Fibroblast of lung (primary cell): ENCODE results near the gene CLASP1. TPM values are rescaled to one million over a fixed set of nuclear protein-coding genes. Genes with fewer than 3 reads are reported as not detected.
"Not testable (repeated sequence)": the region's sequence is repeated elsewhere in the genome, so short reads cannot be mapped to it uniquely, and the experiment has no call there.

Experiments used
- DNase-seq, 2 donors: peaks; one replicate each; pipeline versions ENCODE4 v3.0.0 to v3.0.0-alpha.2; 2010; ENCODE audit warnings: low read depth in 2 of 2
- H2AFZ ChIP-seq: 2 replicates; pipeline ENCODE4 v1.5.1; 2012; ENCODE audit warnings: low read length, control low read depth, inconsistent platforms
- H3K27ac ChIP-seq: 2 replicates; pipeline ENCODE4 v1.5.1; 2011; ENCODE audit warnings: low read length, control low read depth; ENCODE audit not compliant: insufficient read depth
- H3K27me3 ChIP-seq: 2 replicates; pipeline ENCODE4 v1.5.1; 2011; ENCODE audit warnings: mild to moderate bottlenecking, low read length; ENCODE audit not compliant: control insufficient read depth, insufficient read depth
- H3K36me3 ChIP-seq: 2 replicates; pipeline ENCODE4 v1.5.1; 2011; ENCODE audit warnings: low read length; ENCODE audit not compliant: control insufficient read depth, insufficient read depth
- H3K4me1 ChIP-seq: 2 replicates; pipeline ENCODE4 v1.5.1; 2011; ENCODE audit warnings: low read length; ENCODE audit not compliant: control insufficient read depth, insufficient read depth; ENCODE audit errors: extremely low read depth
- H3K4me2 ChIP-seq: 2 replicates; pipeline ENCODE4 v1.5.1; 2011; ENCODE audit warnings: low read length, control low read depth; ENCODE audit not compliant: insufficient read depth; ENCODE audit errors: extremely low read depth
- H3K4me3 ChIP-seq, 4 experiments: fragments of 200-600 bp in 1 of 4; sonication (generic) in 1 of 4; replicated peaks in 1 of 4; 2 replicates each; pipeline ENCODE4 v1.5.1; 2011 to 2016; ENCODE audit warnings: low read length in 4 of 4, low read depth in 3 of 4, mild to moderate bottlenecking in 3 of 4, control low read depth in 2 of 4, inconsistent platforms in 1 of 4, mixed read lengths in 1 of 4; ENCODE audit not compliant: insufficient read depth in 1 of 4; ENCODE audit errors: control extremely low read depth in 1 of 4
- H3K79me2 ChIP-seq: 2 replicates; pipeline ENCODE4 v1.5.1; 2012; ENCODE audit warnings: mild to moderate bottlenecking, low read length, inconsistent platforms; ENCODE audit not compliant: control insufficient read depth, insufficient read depth
- H3K9ac ChIP-seq: 2 replicates; pipeline ENCODE4 v1.5.1; 2011; ENCODE audit warnings: mild to moderate bottlenecking, low read length, control low read depth; ENCODE audit not compliant: insufficient read depth
- H3K9me3 ChIP-seq: 2 replicates; pipeline ENCODE4 v1.5.1; 2012; ENCODE audit warnings: low read depth, low read length; ENCODE audit not compliant: control insufficient read depth, insufficient read depth
- H4K20me1 ChIP-seq: 2 replicates; pipeline ENCODE4 v1.5.1; 2011; ENCODE audit warnings: low read length; ENCODE audit not compliant: control insufficient read depth, insufficient read depth; ENCODE audit errors: extremely low read depth
- EZH2 ChIP-seq: IDR thresholded peaks from 2 replicates; pipeline ENCODE4 v1.5.1; 2012; ENCODE audit warnings: low read length, control low read depth, mild to moderate bottlenecking; ENCODE audit errors: missing control alignments
- polyA plus RNA-seq, 2 donors: library from polyadenylated mRNA; depleted of rRNA in 1 of 2; stranded (reverse) in 1 of 2; unstranded in 1 of 2; fragments of >200 nt; gene quantifications; 2 replicates each; pipeline ENCODE4 v1.2.1, GENCODE V29; 2011 to 2012; ENCODE audit warnings: missing spikeins in 1 of 2
- total RNA-seq: library from RNA; depleted of rRNA; stranded (reverse); fragments of >200 nt; gene quantifications from 2 replicates; pipeline ENCODE4 v1.2.1, GENCODE V29; 2014
- TF ChIP-seq, protein P1 (sequence below), 2 donors: IDR thresholded peaks in 1 of 2; conservative IDR thresholded peaks in 1 of 2; 1 replicate in 1 of 2; 2 replicates in 1 of 2; pipeline ENCODE4 v1.5.1; 2011 to 2012; ENCODE audit warnings: low read length in 2 of 2, control low read depth in 1 of 2, inconsistent platforms in 1 of 2, low read depth in 1 of 2, mild to moderate bottlenecking in 1 of 2

CLASP1 gene
- total and polyA plus RNA-seq, 2 donors (not counting 1 experiment from before 2014, with no cell fraction given) = 6.0 to 48.4 TPM

DNA sequence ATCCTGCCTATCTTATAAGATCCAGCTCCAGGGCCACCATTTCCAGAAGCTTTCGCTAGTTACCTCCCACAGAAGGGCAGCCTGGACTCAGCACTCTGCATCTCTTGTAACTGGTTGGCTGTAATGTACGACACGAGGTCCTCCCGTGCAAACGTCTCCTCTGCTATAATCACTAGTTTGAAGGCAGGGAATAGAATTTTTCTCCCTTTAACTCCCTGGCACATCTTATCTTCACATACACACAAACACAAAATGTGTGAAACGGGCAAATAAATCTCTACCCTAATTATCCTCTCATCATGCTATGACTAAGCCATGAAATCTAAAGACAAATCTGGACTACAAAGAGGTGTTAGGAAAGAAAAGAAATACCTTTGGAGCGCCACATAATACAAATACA lies 81.8 kb downstream of the CLASP1 start:
- Histone ChIP-seq H3K4me3 (no peak overlapping the region), H3K4me1 (no peaks in the 10 kb centered on the region), H3K79me2 (peaks cover 9% of the 10 kb centered on the region), H3K27me3 (no peaks in the 10 kb centered on the region), H3K27ac (no peak overlapping the region), H3K4me2 (no peak overlapping the region), H4K20me1 (no peaks in the 10 kb centered on the region), H3K36me3 (no peaks in the 10 kb centered on the region), H2AFZ (no peak overlapping the region), H3K9me3 (no peaks in the 10 kb centered on the region), H3K9ac (no peak overlapping the region)
- TF ChIP-seq EZH2 = no peak
- TF ChIP-seq, protein P1, sequence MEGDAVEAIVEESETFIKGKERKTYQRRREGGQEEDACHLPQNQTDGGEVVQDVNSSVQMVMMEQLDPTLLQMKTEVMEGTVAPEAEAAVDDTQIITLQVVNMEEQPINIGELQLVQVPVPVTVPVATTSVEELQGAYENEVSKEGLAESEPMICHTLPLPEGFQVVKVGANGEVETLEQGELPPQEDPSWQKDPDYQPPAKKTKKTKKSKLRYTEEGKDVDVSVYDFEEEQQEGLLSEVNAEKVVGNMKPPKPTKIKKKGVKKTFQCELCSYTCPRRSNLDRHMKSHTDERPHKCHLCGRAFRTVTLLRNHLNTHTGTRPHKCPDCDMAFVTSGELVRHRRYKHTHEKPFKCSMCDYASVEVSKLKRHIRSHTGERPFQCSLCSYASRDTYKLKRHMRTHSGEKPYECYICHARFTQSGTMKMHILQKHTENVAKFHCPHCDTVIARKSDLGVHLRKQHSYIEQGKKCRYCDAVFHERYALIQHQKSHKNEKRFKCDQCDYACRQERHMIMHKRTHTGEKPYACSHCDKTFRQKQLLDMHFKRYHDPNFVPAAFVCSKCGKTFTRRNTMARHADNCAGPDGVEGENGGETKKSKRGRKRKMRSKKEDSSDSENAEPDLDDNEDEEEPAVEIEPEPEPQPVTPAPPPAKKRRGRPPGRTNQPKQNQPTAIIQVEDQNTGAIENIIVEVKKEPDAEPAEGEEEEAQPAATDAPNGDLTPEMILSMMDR (conservative IDR thresholded peaks at IDR 0.05 in 1 of 2, IDR thresholded peaks at IDR 0.05 in 1 of 2; ENCODE audit: low read depth in 1 of 2, low read length in 2 of 2) = no peak
- peak in 1 of 2 donors; percentile 12 for DNase-seq

DNA sequence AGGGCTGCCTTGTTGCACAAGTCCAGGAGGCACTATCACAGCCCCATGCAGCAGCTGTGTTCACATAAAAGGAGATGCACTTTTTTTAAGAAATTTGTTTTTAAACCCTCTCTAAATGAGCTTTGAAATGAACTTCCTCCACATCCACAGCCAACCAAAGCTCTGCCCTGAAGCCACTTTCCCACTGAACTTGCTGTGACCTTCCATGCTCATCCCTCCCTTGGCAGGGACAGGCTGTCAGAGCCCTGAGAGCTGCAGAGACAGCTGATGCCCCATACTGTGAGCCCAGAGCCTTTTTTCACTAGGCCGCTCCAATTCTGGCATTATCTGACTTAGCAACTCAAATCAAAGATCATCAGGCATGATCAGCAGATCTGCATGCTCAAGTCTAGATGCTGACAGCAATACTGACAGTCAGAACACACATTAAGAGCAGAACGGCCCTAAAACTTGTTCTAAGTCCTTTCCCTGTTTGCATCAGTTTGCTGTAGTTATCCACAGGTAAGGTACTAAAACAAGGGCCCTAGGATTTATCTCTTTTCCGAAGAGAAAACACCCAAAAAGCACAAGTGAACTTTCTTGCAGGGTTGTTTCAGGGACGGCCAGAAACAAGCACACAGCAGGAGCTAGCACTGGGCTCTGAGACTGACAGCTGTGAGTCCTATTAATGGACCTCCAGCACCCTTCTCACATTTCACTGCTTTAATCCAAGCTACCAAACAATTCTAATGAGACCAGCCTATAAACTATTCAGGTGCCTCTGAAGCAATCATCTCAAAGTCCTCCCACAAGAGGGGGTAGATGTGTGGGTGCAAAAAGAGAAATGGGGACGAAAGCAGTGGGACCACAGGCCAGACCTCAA lies 83.6 kb downstream of the CLASP1 start:
- TF ChIP-seq EZH2 = no peak
- Histone ChIP-seq H3K4me3 (no peak overlapping the region), H3K4me2 (no peak overlapping the region), H3K9me3 (no peaks in the 10 kb centered on the region), H3K27ac (no peak overlapping the region), H3K36me3 (no peaks in the 10 kb centered on the region), H4K20me1 (no peaks in the 10 kb centered on the region), H3K9ac (no peak overlapping the region), H3K27me3 (no peaks in the 10 kb centered on the region), H2AFZ (no peak overlapping the region), H3K4me1 (peaks cover 2% of the 10 kb centered on the region), H3K79me2 (peaks cover 9% of the 10 kb centered on the region)
- DNase-seq = peak in 1 of 2 donors; percentile 15

DNA sequence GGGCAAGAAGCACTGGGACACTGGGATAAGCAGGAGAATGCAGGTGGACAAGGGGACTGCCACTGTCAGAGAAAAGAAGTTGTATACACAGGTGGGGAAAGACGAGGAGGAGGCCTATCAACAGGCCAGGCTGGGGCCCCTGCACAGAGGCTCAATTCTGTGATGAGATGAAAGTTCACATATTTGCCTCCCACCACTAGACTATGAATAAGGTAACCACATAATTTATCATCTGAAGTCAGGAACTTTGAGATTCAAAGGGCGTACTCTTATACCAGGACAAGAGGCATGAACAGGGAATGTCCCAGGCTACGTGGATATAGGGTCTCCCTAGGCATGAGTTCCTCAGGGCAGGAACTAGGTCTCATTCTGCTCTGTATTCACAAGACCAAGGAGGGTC lies 84.4 kb downstream of the CLASP1 start:
- TF ChIP-seq EZH2 = no peak
- TF ChIP-seq, protein P1 (conservative IDR thresholded peaks at IDR 0.05 in 1 of 2, IDR thresholded peaks at IDR 0.05 in 1 of 2; ENCODE audit: low read depth in 1 of 2, low read length in 2 of 2) = no peak
- Histone ChIP-seq H3K9ac (no peak overlapping the region), H3K9me3 (no peaks in the 10 kb centered on the region), H3K36me3 (no peaks in the 10 kb centered on the region), H3K79me2 (peaks cover 9% of the 10 kb centered on the region), H3K27ac (no peak overlapping the region), H3K27me3 (no peaks in the 10 kb centered on the region), H3K4me2 (no peak overlapping the region), H2AFZ (no peak overlapping the region), H3K4me3 (no peak overlapping the region), H3K4me1 (peaks cover 2% of the 10 kb centered on the region), H4K20me1 (no peaks in the 10 kb centered on the region)
- DNase-seq = peak in 1 of 2 donors; percentile 65

DNA sequence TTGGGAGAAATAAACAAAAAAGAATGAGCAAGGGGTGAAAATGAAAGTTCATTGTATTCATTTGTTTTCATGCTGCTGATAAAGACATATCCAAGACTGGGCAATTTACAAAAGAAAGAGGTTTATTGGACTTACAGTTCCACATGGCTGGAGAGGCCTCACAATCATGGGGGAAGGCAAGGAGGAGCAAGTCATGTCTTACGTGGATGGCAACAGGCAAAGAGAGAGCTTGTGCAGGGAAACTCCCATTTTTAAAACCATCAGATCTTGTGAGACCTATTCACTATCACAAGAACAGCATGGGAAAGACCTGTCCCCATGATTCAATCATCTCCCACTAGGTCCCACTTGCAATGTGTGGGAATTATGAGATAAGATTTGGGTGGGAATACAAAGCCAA lies 85.5 kb downstream of the CLASP1 start:
- H3K9ac ChIP-seq, H3K4me3 ChIP-seq, H3K9me3 ChIP-seq, H3K4me1 ChIP-seq, H2AFZ ChIP-seq, DNase-seq, H3K36me3 ChIP-seq, H3K27me3 ChIP-seq, H4K20me1 ChIP-seq, H3K27ac ChIP-seq, H3K4me2 ChIP-seq: not testable (repeated sequence)
- peaks cover 12% of the 10 kb centered on the region for H3K79me2 ChIP-seq
